Endodermal cell (in vitro differentiated cells): ENCODE data around the gene SPAST. TPM values are rescaled to one million over a fixed set of nuclear protein-coding genes. Genes with fewer than 3 reads are reported as not detected.
"Not testable (repeated sequence)": the region's sequence is repeated elsewhere in the genome, so short reads cannot be mapped to it uniquely, and the experiment has no call there.

Source experiments
- DNase-seq: peaks from one replicate; pipeline ENCODE4 v3.0.0-alpha.2; 2017
- H3K27ac ChIP-seq: 2 replicates; pipeline ENCODE4 v1.5.1; 2013; ENCODE audit warnings: mild to moderate bottlenecking, low read depth, low read length, moderate library complexity
- H3K27me3 ChIP-seq: 2 replicates; pipeline ENCODE4 v1.6.1; 2013; ENCODE audit warnings: mild to moderate bottlenecking, low read length, moderate library complexity; ENCODE audit not compliant: insufficient read depth, control insufficient read depth, poor library complexity, severe bottlenecking
- H3K36me3 ChIP-seq: 2 replicates; pipeline ENCODE4 v1.7.0; 2013; ENCODE audit warnings: mild to moderate bottlenecking, low read length, moderate library complexity; ENCODE audit not compliant: control insufficient read depth, insufficient read depth
- H3K4me1 ChIP-seq: one replicate; pipeline ENCODE4 v1.7.0; 2013; ENCODE audit warnings: low read length; ENCODE audit not compliant: control insufficient read depth, insufficient read depth
- H3K4me3 ChIP-seq: 2 replicates; pipeline ENCODE4 v1.5.1; 2013; ENCODE audit warnings: mild to moderate bottlenecking, low read length, moderate library complexity
- H3K9ac ChIP-seq: 2 replicates; pipeline ENCODE4 v1.6.1; 2013; ENCODE audit warnings: mild to moderate bottlenecking, low read length, moderate library complexity; ENCODE audit not compliant: poor library complexity, severe bottlenecking; ENCODE audit errors: extremely low read depth
- H3K9me3 ChIP-seq: 2 replicates; pipeline ENCODE4 v1.6.1; 2013; ENCODE audit warnings: mild to moderate bottlenecking, low read length, moderate library complexity; ENCODE audit not compliant: control insufficient read depth
- H3K27ac Mint-ChIP-seq: 2 replicates; pipeline ENCODE4 v1.8.0; 2020; ENCODE audit warnings: mixed read lengths
- H3K27me3 Mint-ChIP-seq: 2 replicates; pipeline ENCODE4 v1.8.0; 2021; ENCODE audit warnings: mild to moderate bottlenecking, mixed read lengths; ENCODE audit not compliant: insufficient read depth
- H3K36me3 Mint-ChIP-seq: 2 replicates; pipeline ENCODE4 v1.8.0; 2020; ENCODE audit warnings: low read depth, mixed read lengths
- H3K4me1 Mint-ChIP-seq: 2 replicates; pipeline ENCODE4 v1.8.0; 2020; ENCODE audit warnings: mixed read lengths
- H3K4me3 Mint-ChIP-seq: 2 replicates; pipeline ENCODE4 v1.8.0; 2020; ENCODE audit warnings: mild to moderate bottlenecking, moderate library complexity, mixed read lengths
- H3K9me3 Mint-ChIP-seq: 2 replicates; pipeline ENCODE4 v1.8.0; 2020; ENCODE audit warnings: mild to moderate bottlenecking, mixed read lengths
- WGBS, 2 experiments: methylation state at CpG; one replicate each; pipeline versions ENCODE4 v1.1.5 to v1.1.7; 2013; ENCODE audit warnings: missing lambda C conversion rate in 2 of 2, mixed read lengths in 1 of 2; ENCODE audit not compliant: insufficient coverage in 1 of 2, insufficient read length in 1 of 2; 5-methylcytosine and 5-hydroxymethylcytosine counted together
- total RNA-seq, 2 donors: library from RNA; stranded (reverse); fragmentation: NEBNext Ultra II Directional in 1 of 2; extraction: Animal tissue kit (Norgen Biotek cat#: 25700) in 1 of 2; gene quantifications; 2 replicates in 1 of 2; 3 replicates in 1 of 2; pipeline ENCODE4 v1.2.1, GENCODE V29; 2021
- TF ChIP-seq, protein P1 (sequence below): fragments of 200-600 bp; sonication (generic); conservative IDR thresholded peaks from 2 replicates; pipeline ENCODE4 v1.5.0; 2021; ENCODE audit warnings: antibody characterized with exemption, mild to moderate bottlenecking

The SPAST gene
- total RNA-seq, 2 donors from 2014 or later, result 25.7 to 34.6 TPM

DNA sequence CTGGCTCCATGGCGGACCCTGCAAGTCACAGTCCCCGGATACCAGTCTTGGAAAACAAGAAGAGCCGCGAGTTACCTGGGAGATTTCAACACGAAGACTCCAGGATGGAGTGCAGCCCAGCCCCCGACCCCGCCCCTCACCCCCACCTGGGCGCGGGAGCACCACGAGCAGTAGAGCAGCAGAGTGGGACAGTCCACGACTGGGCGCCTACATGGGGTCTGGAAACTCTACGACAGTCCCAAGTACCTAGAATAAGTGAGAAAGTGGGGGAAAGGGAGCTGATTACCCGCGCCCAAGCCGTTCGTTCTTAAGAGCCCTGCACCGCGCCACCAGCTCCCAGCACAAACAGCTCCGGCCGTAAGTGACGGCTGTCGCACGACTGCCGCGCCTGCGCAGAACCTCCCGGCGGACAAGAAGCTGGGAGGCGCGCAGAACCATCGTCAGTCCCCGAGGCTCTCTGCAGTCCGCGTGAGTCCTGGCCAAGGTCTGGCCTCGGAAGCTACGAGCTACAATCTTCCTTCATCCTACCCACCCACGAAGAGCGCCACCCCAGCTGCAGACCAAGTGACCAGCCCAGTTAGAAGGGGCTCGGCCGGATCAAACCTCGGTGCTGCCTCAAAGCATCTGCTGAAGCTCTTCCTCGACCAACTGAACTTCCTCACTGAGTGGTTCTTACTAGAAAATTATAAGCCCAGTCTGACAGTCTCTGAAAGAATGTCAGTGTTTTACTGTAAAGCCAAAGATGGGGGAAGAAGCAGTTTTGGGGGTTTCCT is 23.7 kb upstream of the SPAST start, which contains the start of gene DPY30:
TSS of gene DPY30 (minus strand) at position 359 of the 773 bp plus-strand sequence. CDS start at position 10, 349 bp downstream.
- Histone ChIP-seq H3K4me3 (peak within 1 kb of the TSS; percentile 98), H3K27me3 (no peaks in the 10 kb centered on the region), H3K9ac (peak within 1 kb of the TSS; percentile 67), H3K36me3 (peaks cover 6% of the 10 kb centered on the region), H3K4me1 (no peaks in the 10 kb centered on the region), H3K27ac (peak within 1 kb of the TSS; percentile 72), H3K9me3 (no peaks in the 10 kb centered on the region)
- DNase-seq, result peak; percentile 98
- no peaks in the 10 kb centered on the region for H3K4me1 Mint-ChIP-seq
- 0 to 1% methylated on average over 16 to 43 of the region's 43 CpGs for WGBS, 2 experiments
- H3K27me3 Mint-ChIP-seq, result no peaks in the 10 kb centered on the region
- TF ChIP-seq, protein P1, sequence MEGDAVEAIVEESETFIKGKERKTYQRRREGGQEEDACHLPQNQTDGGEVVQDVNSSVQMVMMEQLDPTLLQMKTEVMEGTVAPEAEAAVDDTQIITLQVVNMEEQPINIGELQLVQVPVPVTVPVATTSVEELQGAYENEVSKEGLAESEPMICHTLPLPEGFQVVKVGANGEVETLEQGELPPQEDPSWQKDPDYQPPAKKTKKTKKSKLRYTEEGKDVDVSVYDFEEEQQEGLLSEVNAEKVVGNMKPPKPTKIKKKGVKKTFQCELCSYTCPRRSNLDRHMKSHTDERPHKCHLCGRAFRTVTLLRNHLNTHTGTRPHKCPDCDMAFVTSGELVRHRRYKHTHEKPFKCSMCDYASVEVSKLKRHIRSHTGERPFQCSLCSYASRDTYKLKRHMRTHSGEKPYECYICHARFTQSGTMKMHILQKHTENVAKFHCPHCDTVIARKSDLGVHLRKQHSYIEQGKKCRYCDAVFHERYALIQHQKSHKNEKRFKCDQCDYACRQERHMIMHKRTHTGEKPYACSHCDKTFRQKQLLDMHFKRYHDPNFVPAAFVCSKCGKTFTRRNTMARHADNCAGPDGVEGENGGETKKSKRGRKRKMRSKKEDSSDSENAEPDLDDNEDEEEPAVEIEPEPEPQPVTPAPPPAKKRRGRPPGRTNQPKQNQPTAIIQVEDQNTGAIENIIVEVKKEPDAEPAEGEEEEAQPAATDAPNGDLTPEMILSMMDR, result no peak
- H3K4me3 Mint-ChIP-seq, result peak within 1 kb of the TSS; percentile 93
- peak within 1 kb of the TSS; percentile 99 for H3K27ac Mint-ChIP-seq
- H3K9me3 Mint-ChIP-seq, result no peaks in the 10 kb centered on the region
- peaks cover 11% of the 10 kb centered on the region for H3K36me3 Mint-ChIP-seq

DNA sequence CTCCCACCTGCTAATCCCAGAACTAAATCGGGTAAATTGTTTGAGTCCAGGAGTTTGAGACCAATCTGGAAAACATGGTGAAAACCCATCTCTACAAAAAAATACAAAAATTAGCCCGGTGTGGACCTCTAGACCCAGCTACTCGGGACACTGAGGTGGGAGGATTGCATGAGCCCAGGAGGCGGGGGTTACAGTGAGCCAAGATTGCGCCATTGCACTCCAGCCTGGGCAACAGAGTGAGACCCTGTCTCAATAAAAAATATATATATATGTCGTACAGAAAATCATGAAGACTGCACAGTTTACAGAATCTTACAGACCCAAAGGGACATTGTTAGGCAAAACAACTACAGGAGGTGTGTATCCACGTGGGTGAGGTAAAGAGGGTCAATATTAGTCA is 19.8 kb upstream of the SPAST start:
- no peaks in the 10 kb centered on the region for H3K4me1 ChIP-seq
- no peaks in the 10 kb centered on the region for H3K36me3 Mint-ChIP-seq
- TF ChIP-seq, protein P1, result no peak
- no peak overlapping the region for H3K27ac ChIP-seq
- no peaks in the 10 kb centered on the region for H3K27me3 ChIP-seq
- H3K4me1 Mint-ChIP-seq, result no peaks in the 10 kb centered on the region
- H3K27ac Mint-ChIP-seq, result no peak overlapping the region
- 89 to 90% methylated on average over 4 to 7 of the region's 7 CpGs for WGBS, 2 experiments
- no peaks in the 10 kb centered on the region for H3K36me3 ChIP-seq
- H3K27me3 Mint-ChIP-seq, result no peaks in the 10 kb centered on the region
- no peaks in the 10 kb centered on the region for H3K9me3 Mint-ChIP-seq
- DNase-seq, result no peak
- no peak overlapping the region for H3K4me3 ChIP-seq
- no peak overlapping the region for H3K4me3 Mint-ChIP-seq
- H3K9ac ChIP-seq, result no peak overlapping the region
- no peaks in the 10 kb centered on the region for H3K9me3 ChIP-seq

- H3K27me3 Mint-ChIP-seq, result no peaks in the 10 kb centered on the region
- H3K27ac ChIP-seq, result no peak overlapping the region
- no peak overlapping the region for H3K4me3 ChIP-seq
- H3K9ac ChIP-seq, result no peak overlapping the region
- no peak overlapping the region for H3K4me3 Mint-ChIP-seq
- H3K9me3 Mint-ChIP-seq, result no peaks in the 10 kb centered on the region
- H3K4me1 ChIP-seq, result no peaks in the 10 kb centered on the region
- DNase-seq, result no peak
- no peaks in the 10 kb centered on the region for H3K36me3 Mint-ChIP-seq
- no peaks in the 10 kb centered on the region for H3K9me3 ChIP-seq
- TF ChIP-seq, protein P1, result no peak
- no peaks in the 10 kb centered on the region for H3K4me1 Mint-ChIP-seq
- no peaks in the 10 kb centered on the region for H3K27me3 ChIP-seq
- H3K27ac Mint-ChIP-seq, result no peak overlapping the region
- 92 to 96% methylated on average over 10 to 11 of the region's 11 CpGs for WGBS, 2 experiments
- no peaks in the 10 kb centered on the region for H3K36me3 ChIP-seq
Measured at GRCh38 chr2:32051836-32052439, 11.4 kb upstream of the SPAST start.

GRCh38 chr2:32054583-32054982 is 8.8 kb upstream of the SPAST start:
- not testable (repeated sequence) for H3K27me3 ChIP-seq, DNase-seq, H3K9me3 ChIP-seq, H3K27ac ChIP-seq, H3K4me1 Mint-ChIP-seq, H3K4me3 ChIP-seq, H3K4me3 Mint-ChIP-seq, H3K27me3 Mint-ChIP-seq, H3K9me3 Mint-ChIP-seq, H3K9ac ChIP-seq, H3K4me1 ChIP-seq, H3K36me3 Mint-ChIP-seq, H3K27ac Mint-ChIP-seq, H3K36me3 ChIP-seq
- 94% methylated on average over 2 of the region's 3 CpGs; no CpG with 5 or more reads in 1 of the 2 experiments for WGBS, 2 experiments
